Effector memory CD8-positive, alpha-beta T cell (primary cell): ENCODE results near the gene ABCB11.

Source experiments
- ATAC-seq: fragments of 150-1000 bp; cut with Tn5 transposase; replicated peaks from 2 replicates; pipeline ENCODE4 v1.10.0; 2021; ENCODE audit warnings: mild to moderate bottlenecking, moderate library complexity
- DNase-seq, 3 experiments: peaks; one replicate each; pipeline ENCODE4 v3.0.0; 2021
- H3K27ac Mint-ChIP-seq, 2 donors: one replicate each; pipeline ENCODE4 v1.8.0; 2022; ENCODE audit warnings: mild to moderate bottlenecking in 2 of 2, mixed read lengths in 2 of 2, moderate library complexity in 2 of 2
- H3K27me3 Mint-ChIP-seq, 2 donors: one replicate each; pipeline ENCODE4 v1.8.0; 2022; ENCODE audit warnings: mixed read lengths in 2 of 2
- H3K36me3 Mint-ChIP-seq: one replicate; pipeline ENCODE4 v1.8.0; 2022; ENCODE audit warnings: mild to moderate bottlenecking, moderate library complexity, mixed read lengths; ENCODE audit not compliant: insufficient read depth
- H3K4me1 Mint-ChIP-seq, 2 donors: one replicate each; pipeline ENCODE4 v1.8.0; 2022; ENCODE audit warnings: low read depth in 2 of 2, mixed read lengths in 2 of 2
- H3K4me3 Mint-ChIP-seq, 2 donors: one replicate each; pipeline ENCODE4 v1.8.0; 2022; ENCODE audit warnings: mild to moderate bottlenecking in 2 of 2, mixed read lengths in 2 of 2, moderate library complexity in 2 of 2
- H3K9me3 Mint-ChIP-seq, 2 donors: one replicate each; pipeline ENCODE4 v1.8.0; 2022; ENCODE audit warnings: mixed read lengths in 2 of 2

The ABCB11 gene

GRCh38 chr2:169010633-169011460, 20.3 kb downstream of the ABCB11 start:
- Mint-ChIP-seq H3K4me3 (no peak overlapping the region), H3K27ac (no peak overlapping the region), H3K9me3 (no peaks in the 10 kb centered on the region), H3K27me3 (peaks cover 0 to 3% of the 10 kb centered on the region in 2 donors), H3K36me3 (no peaks in the 10 kb centered on the region), H3K4me1 (peaks cover 7% of the 10 kb centered on the region in 2 donors)
- ATAC-seq (no peak), DNase-seq (no peak)

GRCh38 chr2:169009865-169010579, 21.1 kb downstream of the ABCB11 start:
- H3K27ac Mint-ChIP-seq: no peak overlapping the region
- peaks cover 7% of the 10 kb centered on the region in 2 donors for H3K4me1 Mint-ChIP-seq
- no peak for ATAC-seq
- H3K27me3 Mint-ChIP-seq: peaks cover 0 to 1% of the 10 kb centered on the region in 2 donors
- no peaks in the 10 kb centered on the region for H3K36me3 Mint-ChIP-seq
- H3K9me3 Mint-ChIP-seq: no peaks in the 10 kb centered on the region
- DNase-seq: no peak
- H3K4me3 Mint-ChIP-seq: no peak overlapping the region

DNA sequence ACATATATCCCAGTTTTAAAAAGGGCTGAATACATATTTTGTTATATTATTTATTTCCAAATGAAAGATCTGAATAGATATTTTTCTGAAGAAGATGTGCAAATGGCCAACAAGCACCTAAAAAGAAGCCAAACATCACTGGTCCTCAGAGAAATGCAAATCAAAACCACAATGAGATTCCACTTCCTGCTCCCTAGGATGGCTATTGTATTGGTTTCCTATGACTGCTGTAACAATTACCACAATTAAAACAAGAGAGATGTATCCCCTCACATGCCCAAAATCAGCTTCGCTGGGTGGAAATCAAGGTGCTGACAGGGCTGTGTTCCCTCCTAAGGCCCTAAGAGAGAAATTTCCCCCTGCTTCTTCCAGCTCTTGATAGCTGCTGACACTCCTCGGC, 23.2 kb downstream of the ABCB11 start:
- H3K27me3 Mint-ChIP-seq: peaks cover 9 to 11% of the 10 kb centered on the region in 2 donors
- DNase-seq (no peak), ATAC-seq (no peak)
- H3K4me1 Mint-ChIP-seq: peaks cover 7% of the 10 kb centered on the region in 2 donors
- H3K4me3 Mint-ChIP-seq: no peak overlapping the region
- no peaks in the 10 kb centered on the region for H3K9me3 Mint-ChIP-seq
- no peak overlapping the region for H3K27ac Mint-ChIP-seq
- H3K36me3 Mint-ChIP-seq: no peaks in the 10 kb centered on the region

GRCh38 chr2:169007356-169007755, 23.8 kb downstream of the ABCB11 start:
- Mint-ChIP-seq H3K9me3 (no peaks in the 10 kb centered on the region), H3K4me1 (peaks cover 7% of the 10 kb centered on the region in 2 donors), H3K27me3 (peaks cover 9 to 11% of the 10 kb centered on the region in 2 donors), H3K27ac (no peak overlapping the region), H3K4me3 (peak overlapping the region in 1 of 2 donors; percentile 3), H3K36me3 (no peaks in the 10 kb centered on the region)
- ATAC-seq (no peak), DNase-seq (no peak)

DNA sequence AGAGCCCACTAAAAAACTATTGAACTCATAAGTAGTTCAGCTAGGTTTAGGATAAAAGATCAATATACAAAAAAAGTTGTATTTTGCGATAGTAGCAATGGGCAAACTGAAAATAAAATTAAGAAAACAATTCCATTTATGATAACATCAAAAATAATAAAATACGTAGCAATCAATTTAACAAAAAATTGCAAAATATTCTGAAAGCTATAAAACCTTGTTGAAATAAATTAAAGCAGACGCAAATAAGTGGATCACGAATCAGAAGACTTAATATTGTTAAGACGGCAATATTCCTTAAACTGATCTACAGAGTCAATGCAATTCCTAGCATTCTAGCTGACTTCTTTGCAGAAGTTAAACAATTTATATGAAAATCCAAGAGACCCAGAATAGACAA, 24.5 kb downstream of the ABCB11 start:
- Mint-ChIP-seq H3K4me3 (no peak overlapping the region), H3K9me3 (no peaks in the 10 kb centered on the region), H3K27ac (no peak overlapping the region), H3K27me3 (peaks cover 9 to 11% of the 10 kb centered on the region in 2 donors), H3K36me3 (no peaks in the 10 kb centered on the region), H3K4me1 (peaks cover 7% of the 10 kb centered on the region in 2 donors)
- no peak for ATAC-seq
- no peak for DNase-seq

DNA sequence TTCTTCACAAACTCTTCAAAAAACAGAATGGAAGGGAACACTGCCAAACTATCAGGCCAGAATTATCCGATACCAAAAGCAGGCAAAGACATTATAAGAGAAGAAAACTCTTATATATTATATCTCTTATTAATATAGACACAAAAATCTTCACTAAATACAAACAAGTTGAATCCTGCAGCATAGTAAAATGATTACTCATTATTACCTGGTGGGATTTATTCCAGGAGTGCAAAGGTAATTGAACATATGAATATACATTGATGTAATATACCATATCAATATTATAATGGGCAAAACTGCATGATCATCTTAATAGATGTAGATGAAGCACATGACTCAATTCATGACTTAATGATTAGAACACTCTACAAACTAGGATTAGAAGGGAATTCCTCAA, 25.1 kb downstream of the ABCB11 start:
- Mint-ChIP-seq H3K4me1 (peaks cover 7% of the 10 kb centered on the region in 2 donors), H3K36me3 (no peaks in the 10 kb centered on the region), H3K9me3 (no peaks in the 10 kb centered on the region), H3K4me3 (no peak overlapping the region), H3K27ac (no peak overlapping the region), H3K27me3 (peaks cover 9 to 11% of the 10 kb centered on the region in 2 donors)
- ATAC-seq: no peak
- DNase-seq: no peak

GRCh38 chr2:169005080-169005598, 26.0 kb downstream of the ABCB11 start:
- H3K4me3 Mint-ChIP-seq: no peak overlapping the region
- no peak for ATAC-seq
- H3K9me3 Mint-ChIP-seq: no peaks in the 10 kb centered on the region
- H3K27ac Mint-ChIP-seq: no peak overlapping the region
- H3K36me3 Mint-ChIP-seq: no peaks in the 10 kb centered on the region
- H3K27me3 Mint-ChIP-seq: peaks cover 9 to 11% of the 10 kb centered on the region in 2 donors
- peaks cover 7% of the 10 kb centered on the region in 2 donors for H3K4me1 Mint-ChIP-seq
- DNase-seq: no peak

DNA sequence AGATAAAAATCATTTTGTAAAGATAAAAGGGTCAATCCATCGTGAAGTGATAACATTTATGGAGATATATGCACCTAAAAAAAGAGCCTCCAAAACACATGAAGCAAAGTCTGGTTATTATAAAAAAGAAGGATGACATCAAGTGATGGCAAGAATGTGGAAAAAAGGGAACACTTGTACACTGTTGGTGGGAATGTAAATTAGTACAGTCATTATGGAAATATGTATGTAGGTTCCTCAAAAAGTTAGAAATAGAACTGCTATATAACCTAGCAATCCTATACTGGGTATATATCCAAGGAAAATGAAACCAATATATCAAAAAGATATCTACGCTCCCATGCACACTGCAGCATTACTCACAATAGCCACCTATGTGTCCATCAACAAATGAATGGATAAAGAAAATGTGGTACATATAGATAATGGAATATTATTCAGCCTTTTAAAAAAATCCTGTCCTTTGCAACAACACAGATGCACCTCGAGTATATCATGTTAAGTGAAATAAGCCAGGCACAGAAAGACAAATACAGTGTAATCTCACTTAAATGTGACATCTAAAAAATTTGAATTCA, 28.9 kb downstream of the ABCB11 start:
- Mint-ChIP-seq H3K36me3 (no peaks in the 10 kb centered on the region), H3K4me1 (peaks cover 2 to 5% of the 10 kb centered on the region in 2 donors)

DNA sequence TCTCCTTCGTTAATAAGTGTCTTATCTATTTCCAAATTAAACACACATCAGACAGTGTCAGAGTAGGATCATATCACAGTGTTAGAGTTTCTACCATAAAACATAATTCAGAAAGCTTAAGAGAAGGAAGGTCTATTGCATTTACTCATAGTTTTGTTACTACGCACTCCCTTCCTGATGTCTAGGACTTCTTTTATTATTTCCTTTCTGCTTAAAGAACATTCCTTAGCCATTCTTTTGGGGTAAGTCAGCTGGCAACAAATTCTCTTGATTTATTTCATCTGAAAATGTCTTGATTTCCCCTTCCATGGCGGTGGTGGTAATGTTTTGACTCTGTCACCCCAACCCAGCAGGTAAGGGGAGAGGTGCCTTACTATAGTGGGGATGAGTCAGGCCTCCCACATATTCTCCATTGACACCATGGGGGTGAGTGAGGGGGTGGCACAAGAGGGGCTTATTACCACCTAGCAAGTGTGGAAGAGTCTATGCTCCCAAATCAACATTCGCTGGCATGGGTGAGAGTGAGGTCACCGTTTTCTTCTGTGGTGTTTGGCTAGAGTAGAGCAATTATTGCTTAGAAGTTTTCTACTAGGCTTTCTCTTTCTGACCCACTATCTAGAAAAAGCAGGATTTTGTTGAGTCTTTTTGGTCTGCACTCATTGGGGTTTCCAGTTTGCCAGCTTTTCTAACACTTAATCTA, 29.9 kb downstream of the ABCB11 start:
- Mint-ChIP-seq H3K9me3 (no peaks in the 10 kb centered on the region), H3K4me1 (peaks cover 2 to 5% of the 10 kb centered on the region in 2 donors), H3K4me3 (no peak overlapping the region), H3K36me3 (no peaks in the 10 kb centered on the region), H3K27me3 (peaks cover 9 to 11% of the 10 kb centered on the region in 2 donors), H3K27ac (no peak overlapping the region)
- ATAC-seq (no peak), DNase-seq (no peak)

More for the DNA sequence above, 28.9 kb downstream of the ABCB11 start:
- DNase-seq (no peak), ATAC-seq (no peak)
- no peak overlapping the region for H3K27ac Mint-ChIP-seq
- H3K27me3 Mint-ChIP-seq: peaks cover 9 to 11% of the 10 kb centered on the region in 2 donors
- H3K9me3 Mint-ChIP-seq: no peaks in the 10 kb centered on the region
- no peak overlapping the region for H3K4me3 Mint-ChIP-seq

- no peaks in the 10 kb centered on the region for H3K36me3 Mint-ChIP-seq
- no peak overlapping the region for H3K4me3 Mint-ChIP-seq
- DNase-seq: no peak
These were observed 31.4 kb downstream of the ABCB11 start for GRCh38 chr2:168999668-169000213.

GRCh38 chr2:168998609-168999211, 32.4 kb downstream of the ABCB11 start:
- Mint-ChIP-seq H3K9me3 (no peaks in the 10 kb centered on the region), H3K4me1 (peaks cover 2 to 5% of the 10 kb centered on the region in 2 donors), H3K27ac (no peak overlapping the region), H3K27me3 (no peaks in the 10 kb centered on the region), H3K4me3 (no peak overlapping the region), H3K36me3 (no peaks in the 10 kb centered on the region)
- no peak for ATAC-seq
- DNase-seq: no peak

More at GRCh38 chr2:168999668-169000213, 31.4 kb downstream of the ABCB11 start:
- Mint-ChIP-seq H3K27ac (no peak overlapping the region), H3K4me1 (peaks cover 2 to 5% of the 10 kb centered on the region in 2 donors), H3K9me3 (no peaks in the 10 kb centered on the region), H3K27me3 (peaks cover 7% of the 10 kb centered on the region in 2 donors)
- ATAC-seq: no peak

DNA sequence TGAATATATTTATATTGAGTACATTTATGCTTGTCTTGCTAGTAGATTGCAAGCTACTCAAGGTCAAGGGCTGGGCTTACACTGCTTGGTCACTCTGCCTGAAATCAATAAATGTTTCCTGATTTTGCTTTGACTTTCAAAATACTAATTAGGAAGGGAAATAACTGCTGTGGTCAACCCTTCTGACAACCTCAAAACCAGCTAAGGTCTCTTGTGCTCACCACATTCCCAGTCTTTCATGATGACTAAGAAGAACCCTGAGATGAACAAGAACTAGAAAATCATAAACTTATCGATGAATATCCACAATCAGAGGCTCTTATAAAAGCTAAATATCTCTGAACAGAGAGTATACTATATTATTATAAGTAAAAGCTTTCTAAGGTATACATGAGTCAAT, 33.3 kb downstream of the ABCB11 start:
- H3K27ac Mint-ChIP-seq: no peak overlapping the region
- no peaks in the 10 kb centered on the region for H3K9me3 Mint-ChIP-seq
- no peaks in the 10 kb centered on the region for H3K27me3 Mint-ChIP-seq
- H3K36me3 Mint-ChIP-seq: no peaks in the 10 kb centered on the region
- ATAC-seq (no peak), DNase-seq (no peak)
- peaks cover 2 to 5% of the 10 kb centered on the region in 2 donors for H3K4me1 Mint-ChIP-seq
- no peak overlapping the region for H3K4me3 Mint-ChIP-seq
